ENCODE results near the gene DMAP1.

DMAP1 gene

DNA sequence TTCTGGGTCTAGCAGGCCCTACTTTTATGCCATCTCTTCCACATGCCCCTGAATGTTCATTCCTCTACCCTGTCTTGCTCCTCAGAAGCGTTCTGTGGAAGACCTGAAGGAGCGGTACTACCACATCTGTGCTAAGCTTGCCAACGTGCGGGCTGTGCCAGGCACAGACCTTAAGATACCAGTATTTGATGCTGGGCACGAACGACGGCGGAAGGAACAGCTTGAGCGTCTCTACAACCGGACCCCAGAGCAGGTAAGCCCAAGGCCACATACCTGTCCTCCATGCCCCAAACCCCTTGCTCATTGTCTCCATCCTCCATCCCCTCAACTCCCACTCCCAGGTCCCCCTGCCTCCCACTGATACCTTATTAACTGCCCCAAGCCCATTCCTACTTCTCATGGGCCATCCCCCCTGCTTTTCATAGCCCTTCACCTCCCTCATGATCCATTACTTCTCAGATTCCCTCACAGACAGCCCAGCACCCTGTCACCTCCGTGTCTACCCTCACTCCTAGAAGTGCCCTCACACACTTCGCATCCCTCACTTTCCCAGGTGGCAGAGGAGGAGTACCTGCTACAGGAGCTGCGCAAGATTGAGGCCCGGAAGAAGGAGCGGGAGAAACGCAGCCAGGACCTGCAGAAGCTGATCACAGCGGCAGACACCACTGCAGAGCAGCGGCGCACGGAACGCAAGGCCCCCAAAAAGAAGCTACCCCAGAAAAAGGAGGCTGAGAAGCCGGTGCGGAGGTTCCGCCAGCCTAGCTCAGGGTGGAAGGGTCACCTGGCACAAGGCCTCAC lies 5.4 kb downstream of the DMAP1 start:
- Histone ChIP-seq H3K9me3 (ENCODE audit: insufficient read depth, low read depth, low read length) (no peaks in the 10 kb centered on the region), H3K4me1 (ENCODE audit: insufficient read depth, low read length) (no peaks in the 10 kb centered on the region), H3K36me3 (ENCODE audit: insufficient read depth, low read depth, low read length) (peaks cover 68% of the 10 kb centered on the region), H3K4me3 (ENCODE audit: low read length) (no peak overlapping the region), H3K27me3 (ENCODE audit: insufficient read depth, low read length) (no peaks in the 10 kb centered on the region), H3K9ac (ENCODE audit: low read depth, low read length) (no peak overlapping the region), H3K27ac (ENCODE audit: low read length) (no peak overlapping the region)

DNA sequence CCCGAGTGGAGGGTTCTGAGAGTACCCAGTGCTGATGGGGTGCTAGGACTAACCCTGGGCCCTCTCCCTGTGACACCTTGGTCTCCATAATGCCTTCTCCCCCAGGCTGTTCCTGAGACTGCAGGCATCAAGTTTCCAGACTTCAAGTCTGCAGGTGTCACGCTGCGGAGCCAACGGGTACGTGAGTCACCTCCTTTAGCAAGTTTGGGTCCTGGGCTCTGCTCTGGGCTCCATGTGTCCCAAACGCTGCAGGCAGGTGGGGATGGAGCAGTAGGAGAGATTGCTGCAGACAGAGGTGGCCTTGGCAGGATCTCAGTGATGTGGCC lies 6.0 kb downstream of the DMAP1 start:
- Histone ChIP-seq H3K9me3 (ENCODE audit: insufficient read depth, low read depth, low read length) (no peaks in the 10 kb centered on the region), H3K9ac (ENCODE audit: low read depth, low read length) (no peak overlapping the region), H3K4me3 (ENCODE audit: low read length) (no peak overlapping the region), H3K27ac (ENCODE audit: low read length) (no peak overlapping the region), H3K27me3 (ENCODE audit: insufficient read depth, low read length) (no peaks in the 10 kb centered on the region), H3K4me1 (ENCODE audit: insufficient read depth, low read length) (no peaks in the 10 kb centered on the region), H3K36me3 (ENCODE audit: insufficient read depth, low read depth, low read length) (peaks cover 68% of the 10 kb centered on the region)

DNA sequence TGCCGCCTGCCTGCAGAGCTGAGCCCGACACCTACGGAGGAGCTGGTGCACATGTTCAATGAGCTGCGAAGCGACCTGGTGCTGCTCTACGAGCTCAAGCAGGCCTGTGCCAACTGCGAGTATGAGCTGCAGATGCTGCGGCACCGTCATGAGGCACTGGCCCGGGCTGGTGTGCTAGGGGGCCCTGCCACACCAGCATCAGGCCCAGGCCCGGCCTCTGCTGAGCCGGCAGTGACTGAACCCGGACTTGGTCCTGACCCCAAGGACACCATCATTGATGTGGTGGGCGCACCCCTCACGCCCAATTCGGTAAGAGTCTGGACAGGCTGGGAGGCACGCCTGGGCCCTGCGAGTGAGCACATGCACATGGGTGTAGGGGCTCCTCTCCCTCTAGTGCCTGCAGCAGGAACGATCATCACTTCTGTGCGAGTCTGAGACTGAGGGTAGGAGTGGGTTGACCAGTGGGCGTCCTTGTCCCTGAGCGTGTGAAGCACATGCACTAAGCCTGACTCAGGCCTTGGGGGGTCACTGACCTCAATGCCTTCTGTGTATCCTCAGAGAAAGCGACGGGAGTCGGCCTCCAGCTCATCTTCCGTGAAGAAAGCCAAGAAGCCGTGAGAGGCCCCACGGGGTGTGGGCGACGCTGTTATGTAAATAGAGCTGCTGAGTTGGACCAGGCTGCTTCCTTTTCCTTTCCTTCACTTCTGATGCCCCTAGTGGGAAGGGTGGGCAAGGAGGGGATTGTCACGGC lies 6.9 kb downstream of the DMAP1 start:
- Histone ChIP-seq H3K36me3 (ENCODE audit: insufficient read depth, low read depth, low read length) (peaks cover 64% of the 10 kb centered on the region), H3K27me3 (ENCODE audit: insufficient read depth, low read length) (no peaks in the 10 kb centered on the region), H3K9ac (ENCODE audit: low read depth, low read length) (no peak overlapping the region), H3K27ac (ENCODE audit: low read length) (no peak overlapping the region), H3K4me1 (ENCODE audit: insufficient read depth, low read length) (no peaks in the 10 kb centered on the region), H3K4me3 (ENCODE audit: low read length) (no peak overlapping the region), H3K9me3 (ENCODE audit: insufficient read depth, low read depth, low read length) (peaks cover 4% of the 10 kb centered on the region; the same call in 1 of the 2 replicates)

DNA sequence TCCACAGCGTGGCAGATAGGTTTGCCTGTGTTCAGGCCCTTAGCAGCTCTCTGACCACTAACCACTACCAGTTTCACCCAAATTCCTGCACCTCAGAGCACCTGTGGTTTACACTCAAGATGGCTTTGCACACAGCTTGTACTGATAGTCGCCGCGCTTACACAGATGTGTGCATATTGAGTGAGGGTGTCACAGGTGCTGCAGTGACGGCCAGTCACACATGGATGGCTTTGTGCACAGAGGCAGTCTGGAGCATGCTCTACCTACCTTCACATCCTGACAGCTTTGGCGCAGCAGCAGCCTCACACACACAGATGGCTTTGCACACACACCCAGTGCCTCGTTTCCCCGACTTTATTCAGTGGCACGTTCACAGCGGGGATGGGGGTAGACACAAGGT lies 7.5 kb downstream of the DMAP1 start:
- no peaks in the 10 kb centered on the region for H3K27me3 ChIP-seq (ENCODE audit: insufficient read depth, low read length)
- no peak overlapping the region for H3K4me3 ChIP-seq (ENCODE audit: low read length)
- H3K4me1 ChIP-seq (ENCODE audit: insufficient read depth, low read length) = no peaks in the 10 kb centered on the region
- no peak overlapping the region for H3K9ac ChIP-seq (ENCODE audit: low read depth, low read length)
- H3K36me3 ChIP-seq (ENCODE audit: insufficient read depth, low read depth, low read length) = peaks cover 64% of the 10 kb centered on the region
- H3K27ac ChIP-seq (ENCODE audit: low read length) = no peak overlapping the region
- peaks cover 10% of the 10 kb centered on the region for H3K9me3 ChIP-seq (ENCODE audit: insufficient read depth, low read depth, low read length)

DNA sequence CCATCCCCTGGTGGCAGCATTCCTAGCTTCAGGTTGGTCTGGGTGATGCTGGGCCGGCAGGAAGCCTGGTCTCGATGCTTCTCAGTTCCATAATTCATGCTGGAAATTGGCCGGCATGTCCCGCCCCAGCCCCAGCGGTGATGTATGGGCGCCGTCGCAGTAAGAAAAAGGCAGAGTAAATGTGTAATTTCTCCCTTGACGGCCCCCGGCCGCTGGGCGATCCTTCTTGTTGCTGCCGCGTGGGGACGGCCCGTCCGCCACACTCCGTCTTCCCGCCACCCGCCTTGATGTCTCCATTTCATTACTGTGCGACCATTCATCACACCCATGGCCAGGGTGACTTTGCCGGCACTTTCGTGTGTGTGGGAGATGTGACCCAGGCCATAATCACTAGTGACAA lies 8.5 kb downstream of the DMAP1 start:
- Histone ChIP-seq H3K36me3 (ENCODE audit: insufficient read depth, low read depth, low read length) (peaks cover 59% of the 10 kb centered on the region), H3K4me1 (ENCODE audit: insufficient read depth, low read length) (no peaks in the 10 kb centered on the region), H3K27me3 (ENCODE audit: insufficient read depth, low read length) (no peaks in the 10 kb centered on the region), H3K27ac (ENCODE audit: low read length) (no peak overlapping the region), H3K4me3 (ENCODE audit: low read length) (no peak overlapping the region), H3K9me3 (ENCODE audit: insufficient read depth, low read depth, low read length) (peaks cover 20% of the 10 kb centered on the region), H3K9ac (ENCODE audit: low read depth, low read length) (no peak overlapping the region)

DNA sequence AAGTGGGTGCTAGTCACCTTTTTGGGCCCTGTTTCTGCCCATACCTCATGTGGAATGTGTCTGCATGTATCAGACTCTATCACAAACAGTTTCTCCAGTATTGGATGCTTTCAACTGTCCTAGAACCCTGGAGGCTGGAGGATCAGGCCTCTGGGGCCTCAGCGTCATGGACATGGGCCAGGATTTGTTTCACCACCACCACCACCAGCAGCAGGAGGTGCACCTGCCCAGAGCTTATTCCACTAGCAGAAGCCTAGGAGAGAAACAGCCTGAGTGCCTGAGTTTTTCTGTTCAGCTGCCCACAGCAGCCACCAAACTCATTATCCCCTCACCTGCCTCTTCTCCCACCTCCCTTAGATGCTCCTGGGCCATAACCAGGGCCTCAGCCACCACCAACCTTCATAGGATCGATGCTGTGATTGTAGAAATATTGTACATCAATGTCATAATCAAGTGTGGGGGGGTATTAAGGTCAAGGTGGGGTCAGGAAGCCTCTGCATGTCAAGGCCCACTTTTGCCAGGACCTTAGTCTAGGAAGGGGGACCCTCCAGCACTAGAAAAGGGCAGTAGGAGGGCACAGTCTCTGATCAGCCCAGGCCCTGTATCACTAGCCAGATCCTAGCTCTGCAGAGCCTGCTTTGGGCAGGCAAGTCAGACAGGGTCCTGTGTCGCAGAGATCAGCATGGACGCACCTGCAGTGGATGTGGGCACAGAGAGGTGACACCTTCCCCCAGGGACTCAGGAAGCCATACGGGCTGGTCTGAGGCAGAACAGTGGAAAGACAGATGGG lies 9.3 kb downstream of the DMAP1 start:
- Histone ChIP-seq H3K4me3 (ENCODE audit: low read length) (no peak overlapping the region), H3K27ac (ENCODE audit: low read length) (no peak overlapping the region), H3K4me1 (ENCODE audit: insufficient read depth, low read length) (no peaks in the 10 kb centered on the region), H3K36me3 (ENCODE audit: insufficient read depth, low read depth, low read length) (peaks cover 52% of the 10 kb centered on the region), H3K9me3 (ENCODE audit: insufficient read depth, low read depth, low read length) (peaks cover 26% of the 10 kb centered on the region), H3K9ac (ENCODE audit: low read depth, low read length) (no peak overlapping the region), H3K27me3 (ENCODE audit: insufficient read depth, low read length) (no peaks in the 10 kb centered on the region)

DNA sequence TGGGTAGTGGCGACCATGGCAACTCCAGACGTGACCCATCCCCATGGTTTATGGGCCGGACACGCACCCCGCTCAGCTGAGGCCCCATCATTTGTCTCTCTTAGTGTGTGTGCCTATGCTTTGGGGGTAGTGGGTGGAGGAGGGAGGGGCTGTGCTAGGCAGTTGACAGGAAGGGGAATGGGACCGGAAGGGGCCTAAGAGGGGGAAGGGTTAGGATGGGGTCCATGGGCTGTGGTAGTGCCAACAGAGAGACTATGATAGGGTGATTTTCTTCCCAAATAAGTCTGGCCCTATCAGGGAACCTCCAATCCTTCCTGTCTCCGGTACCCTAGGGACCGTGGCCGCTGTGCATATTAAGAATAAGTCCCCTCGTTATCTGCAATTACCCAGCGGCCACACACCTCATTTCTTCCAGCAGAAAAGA lies 9.9 kb downstream of the DMAP1 start:
- Histone ChIP-seq H3K9ac (ENCODE audit: low read depth, low read length) (no peak overlapping the region), H3K9me3 (ENCODE audit: insufficient read depth, low read depth, low read length) (peaks cover 30% of the 10 kb centered on the region), H3K27me3 (ENCODE audit: insufficient read depth, low read length) (no peaks in the 10 kb centered on the region), H3K4me3 (ENCODE audit: low read length) (no peak overlapping the region), H3K27ac (ENCODE audit: low read length) (no peak overlapping the region), H3K36me3 (ENCODE audit: insufficient read depth, low read depth, low read length) (peaks cover 48% of the 10 kb centered on the region), H3K4me1 (ENCODE audit: insufficient read depth, low read length) (no peaks in the 10 kb centered on the region)

DNA sequence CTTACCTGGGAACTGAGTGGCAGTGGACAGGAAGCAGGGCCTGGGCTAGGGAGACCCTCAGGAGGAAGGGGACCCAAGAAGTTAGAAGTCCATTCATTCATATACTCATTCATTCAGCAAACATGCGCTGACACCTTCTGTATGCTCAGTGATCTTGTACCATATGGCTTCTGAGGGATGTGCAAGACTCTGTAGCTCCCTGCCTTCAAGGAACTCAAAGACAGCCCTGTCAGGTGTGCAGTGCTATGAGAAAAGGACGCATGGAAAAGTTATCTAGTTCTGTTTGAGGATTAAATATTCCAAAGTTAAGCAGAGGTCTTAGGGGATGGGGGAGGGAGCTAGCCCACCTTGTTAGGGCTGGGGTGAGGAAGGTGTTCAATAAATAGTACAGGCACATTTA lies 12.5 kb downstream of the DMAP1 start:
- Histone ChIP-seq H3K36me3 (ENCODE audit: insufficient read depth, low read depth, low read length) (peaks cover 32% of the 10 kb centered on the region), H3K27me3 (ENCODE audit: insufficient read depth, low read length) (no peaks in the 10 kb centered on the region), H3K4me1 (ENCODE audit: insufficient read depth, low read length) (no peaks in the 10 kb centered on the region), H3K9me3 (ENCODE audit: insufficient read depth, low read depth, low read length) (peaks cover 37% of the 10 kb centered on the region), H3K9ac (ENCODE audit: low read depth, low read length) (no peak overlapping the region), H3K27ac (ENCODE audit: low read length) (no peak overlapping the region), H3K4me3 (ENCODE audit: low read length) (no peak overlapping the region)

DNA sequence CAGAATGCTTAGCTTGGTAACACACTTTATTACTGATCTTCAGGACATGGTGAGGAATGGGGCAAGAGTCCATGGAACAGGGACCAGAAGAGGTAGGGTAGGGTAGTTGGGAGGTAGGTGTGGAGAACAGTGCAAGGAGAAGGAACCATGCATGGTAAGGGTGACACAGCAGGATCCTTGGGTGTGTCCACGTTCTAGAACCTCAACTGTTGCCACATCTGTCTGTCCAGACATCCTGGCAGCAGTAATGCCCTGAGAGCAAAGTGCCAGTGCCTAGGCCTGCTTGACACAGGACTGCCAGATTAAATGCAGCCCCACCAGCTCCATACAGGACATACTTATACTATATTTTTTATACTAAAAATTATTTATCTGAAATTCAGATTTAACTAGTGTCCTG lies 13.9 kb downstream of the DMAP1 start:
- Histone ChIP-seq H3K9me3 (ENCODE audit: insufficient read depth, low read depth, low read length) (peaks cover 37% of the 10 kb centered on the region), H3K27me3 (ENCODE audit: insufficient read depth, low read length) (no peaks in the 10 kb centered on the region), H3K4me3 (ENCODE audit: low read length) (no peak overlapping the region), H3K27ac (ENCODE audit: low read length) (no peak overlapping the region), H3K4me1 (ENCODE audit: insufficient read depth, low read length) (no peaks in the 10 kb centered on the region), H3K9ac (ENCODE audit: low read depth, low read length) (no peak overlapping the region), H3K36me3 (ENCODE audit: insufficient read depth, low read depth, low read length) (peaks cover 31% of the 10 kb centered on the region)

DNA sequence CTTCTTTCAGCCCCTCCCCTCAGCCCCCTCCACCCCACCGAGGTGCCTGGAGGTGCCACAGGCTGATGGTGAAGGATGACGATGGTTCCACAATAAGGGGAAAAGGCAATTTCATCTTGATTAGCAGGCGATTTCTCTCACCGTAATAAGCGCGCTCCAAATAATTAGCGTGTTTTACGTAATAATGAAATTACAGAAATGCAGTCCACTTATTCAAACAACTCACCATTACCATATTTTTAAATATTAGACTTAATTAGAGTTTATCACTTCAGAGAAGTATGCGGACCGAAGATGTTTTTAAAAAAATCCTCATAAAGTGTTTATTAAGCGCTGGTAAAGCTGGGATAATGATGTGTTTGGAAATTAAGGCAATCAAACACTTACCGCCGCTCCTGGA lies 14.9 kb downstream of the DMAP1 start:
- no peak overlapping the region for H3K4me3 ChIP-seq (ENCODE audit: low read length)
- no peaks in the 10 kb centered on the region for H3K27me3 ChIP-seq (ENCODE audit: insufficient read depth, low read length)
- H3K9me3 ChIP-seq (ENCODE audit: insufficient read depth, low read depth, low read length) = peaks cover 37% of the 10 kb centered on the region
- peaks cover 31% of the 10 kb centered on the region; the same call in 1 of the 2 replicates for H3K36me3 ChIP-seq (ENCODE audit: insufficient read depth, low read depth, low read length)
- no peak overlapping the region for H3K9ac ChIP-seq (ENCODE audit: low read depth, low read length)
- no peaks in the 10 kb centered on the region for H3K4me1 ChIP-seq (ENCODE audit: insufficient read depth, low read length)
- no peak overlapping the region for H3K27ac ChIP-seq (ENCODE audit: low read length)

DNA sequence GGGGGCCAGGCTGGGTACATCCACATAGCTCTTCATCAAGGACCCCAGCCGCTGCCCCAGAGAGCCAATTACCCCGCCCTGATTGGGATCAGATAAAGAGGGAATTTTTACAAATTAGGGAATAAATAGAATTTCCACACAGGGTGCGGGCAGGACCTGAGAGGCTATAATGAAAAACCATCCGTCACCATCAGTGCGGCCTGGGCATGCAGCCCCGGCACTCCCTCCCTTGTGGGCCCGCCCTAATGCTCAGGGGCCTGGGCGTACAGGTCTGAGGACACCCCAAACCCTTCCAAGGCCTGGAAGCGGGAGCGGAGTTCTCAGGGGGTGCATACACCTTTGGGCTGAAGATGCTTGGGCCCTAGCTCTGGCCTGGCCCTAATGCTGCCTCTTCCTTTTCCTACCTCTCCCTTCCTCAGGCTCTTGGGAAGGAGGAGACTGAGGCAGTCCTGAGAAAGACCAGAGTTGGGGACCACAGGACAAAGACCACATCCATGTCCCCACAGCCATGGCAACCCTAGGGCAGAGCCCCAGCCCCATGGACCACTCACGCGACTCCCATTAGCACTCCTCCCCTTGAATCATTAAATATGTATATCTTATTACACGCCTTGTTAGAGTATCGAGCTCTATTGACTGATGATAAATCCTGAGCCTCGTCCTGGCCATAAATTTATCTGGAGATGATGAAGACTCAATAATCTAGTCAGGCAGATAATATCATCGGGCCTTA lies 16.3 kb downstream of the DMAP1 start:
- Histone ChIP-seq H3K36me3 (ENCODE audit: insufficient read depth, low read depth, low read length) (peaks cover 31% of the 10 kb centered on the region; the same call in 1 of the 2 replicates), H3K27ac (ENCODE audit: low read length) (no peak overlapping the region), H3K4me3 (ENCODE audit: low read length) (no peak overlapping the region), H3K27me3 (ENCODE audit: insufficient read depth, low read length) (no peaks in the 10 kb centered on the region), H3K9ac (ENCODE audit: low read depth, low read length) (no peak overlapping the region), H3K9me3 (ENCODE audit: insufficient read depth, low read depth, low read length) (peaks cover 37% of the 10 kb centered on the region), H3K4me1 (ENCODE audit: insufficient read depth, low read length) (no peaks in the 10 kb centered on the region)

Measured in iPS-20b (cell line).